Psoas muscle (tissue), 8 donors: ENCODE data around the gene TIAL1. TPM values are rescaled to one million over a fixed set of nuclear protein-coding genes. Genes with fewer than 3 reads are reported as not detected.

ENCODE experiments used
- ATAC-seq, 4 donors: fragments of 200-7000 bp; cut with Tn5 transposase; one replicate each; pipeline ENCODE4 v1.9.1; 2020; ENCODE audit warnings: moderate library complexity in 3 of 4, mild to moderate bottlenecking in 2 of 4
- DNase-seq, 2 donors: peaks; one replicate each; pipeline ENCODE4 v3.0.0-alpha.2; 2020
- H3K27ac ChIP-seq: fragments of 200-600 bp; one replicate; pipeline ENCODE4 v1.8.0; 2022
- H3K27me3 ChIP-seq, 3 donors: fragments of 200-600 bp in 1 of 3; one replicate each; pipeline versions ENCODE4 v1.6.1 to v1.8.0; 2013 to 2022; ENCODE audit warnings: low read length in 2 of 3, mild to moderate bottlenecking in 2 of 3, moderate library complexity in 1 of 3; ENCODE audit not compliant: insufficient read depth in 3 of 3
- H3K36me3 ChIP-seq, 2 donors: fragments of 200-600 bp in 1 of 2; one replicate each; pipeline versions ENCODE4 v1.6.1 to v1.8.0; 2013 to 2022; ENCODE audit warnings: low read depth in 1 of 2, mild to moderate bottlenecking in 1 of 2, moderate library complexity in 1 of 2; ENCODE audit not compliant: insufficient read depth in 1 of 2
- H3K4me1 ChIP-seq: fragments of 200-600 bp; one replicate; pipeline ENCODE4 v1.8.0; 2022
- H3K4me3 ChIP-seq: fragments of 200-600 bp; one replicate; pipeline ENCODE4 v1.8.0; 2022; ENCODE audit warnings: mild to moderate bottlenecking
- H3K9me3 ChIP-seq: fragments of 200-600 bp; one replicate; pipeline ENCODE4 v1.8.0; 2022
- WGBS, 3 donors: extraction: QIAGEN DNeasy Blood & Tissue Kit; methylation state at CpG; one replicate each; pipeline versions ENCODE4 v1.1.6 to v1.1.7; 2013; 5-methylcytosine and 5-hydroxymethylcytosine counted together
- intact Hi-C, 2 donors: fragments of 100-400 bp; cut with DNase I; formaldehyde crosslinking; loops; one replicate each; pipeline versions ENCODE4 v1.11.0 to v1.14.2; 2022
- polyA plus RNA-seq, 3 donors: library from polyadenylated mRNA; stranded (reverse); fragments of 200-250 nt; gene quantifications; one replicate each; pipeline ENCODE4 v1.2.3, GENCODE V29; 2013
- total RNA-seq, 4 donors: library from RNA; stranded (reverse); fragmentation: NEBNext Ultra II Directional in 2 of 4; extraction: Animal tissue kit (Norgen Biotek cat#: 25700) in 2 of 4; gene quantifications; one replicate each; pipeline versions ENCODE4 v1.2.1 to v1.2.4, GENCODE V29; 2021 to 2023
- TF ChIP-seq, protein P1 (sequence below): fragments of 200-600 bp; IDR thresholded peaks from one replicate; pipeline ENCODE4 v1.8.0; 2022; ENCODE audit warnings: antibody characterized with exemption
- donor health status: healthy with polysubstance abuse.
- donor health status: DM: no; HTN: no; CAD: no; lungs with moderate emphysema.
- donor health status: Bipolar disorder and iron deficiency.
- donor health status: healthy.
- donor health status: DM: yes; HTN: yes; CAD: no.
- donor health status: DM: no; HTN: no; CAD: no.
- donor health status: DM: no; HTN: no; CAD: no.
- donor health status: DM: yes; HTN: yes; CAD: no.

Gene TIAL1
- total and polyA plus RNA-seq, 7 donors, result 38.2 to 106 (median 79.3) TPM

DNA sequence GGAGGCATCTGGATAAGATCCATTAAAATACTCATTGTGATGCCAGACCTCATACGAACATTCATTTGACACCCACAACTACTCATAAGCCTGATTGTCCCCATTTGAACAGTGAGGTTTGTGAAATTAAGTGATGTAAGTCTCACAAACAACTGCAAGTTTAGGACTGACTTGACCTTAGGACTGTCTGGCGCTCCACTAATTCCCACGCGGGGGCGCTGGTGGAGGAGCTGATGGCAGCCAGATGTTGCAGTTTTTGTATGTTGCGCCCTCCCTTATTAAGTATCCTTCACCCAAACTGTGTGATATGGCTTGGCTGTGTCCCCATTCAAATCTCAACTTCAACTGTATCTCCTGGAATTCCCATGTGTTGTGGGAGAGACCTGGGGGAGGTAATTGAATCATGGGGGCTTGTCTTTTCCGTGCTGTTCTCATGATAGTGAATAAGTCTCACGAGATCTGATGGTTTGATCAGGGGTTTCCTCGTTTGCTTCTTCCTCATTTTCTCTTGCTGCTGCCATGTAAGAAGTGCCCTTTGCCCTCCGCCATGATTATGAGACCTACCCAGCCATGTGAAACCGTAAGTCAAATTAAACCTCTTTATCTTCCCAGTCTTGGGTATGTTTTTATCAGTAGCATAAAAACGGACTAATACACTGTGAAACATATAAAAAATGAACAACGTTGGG is 20.3 kb upstream of the TIAL1 start:
- TF ChIP-seq, protein P1, sequence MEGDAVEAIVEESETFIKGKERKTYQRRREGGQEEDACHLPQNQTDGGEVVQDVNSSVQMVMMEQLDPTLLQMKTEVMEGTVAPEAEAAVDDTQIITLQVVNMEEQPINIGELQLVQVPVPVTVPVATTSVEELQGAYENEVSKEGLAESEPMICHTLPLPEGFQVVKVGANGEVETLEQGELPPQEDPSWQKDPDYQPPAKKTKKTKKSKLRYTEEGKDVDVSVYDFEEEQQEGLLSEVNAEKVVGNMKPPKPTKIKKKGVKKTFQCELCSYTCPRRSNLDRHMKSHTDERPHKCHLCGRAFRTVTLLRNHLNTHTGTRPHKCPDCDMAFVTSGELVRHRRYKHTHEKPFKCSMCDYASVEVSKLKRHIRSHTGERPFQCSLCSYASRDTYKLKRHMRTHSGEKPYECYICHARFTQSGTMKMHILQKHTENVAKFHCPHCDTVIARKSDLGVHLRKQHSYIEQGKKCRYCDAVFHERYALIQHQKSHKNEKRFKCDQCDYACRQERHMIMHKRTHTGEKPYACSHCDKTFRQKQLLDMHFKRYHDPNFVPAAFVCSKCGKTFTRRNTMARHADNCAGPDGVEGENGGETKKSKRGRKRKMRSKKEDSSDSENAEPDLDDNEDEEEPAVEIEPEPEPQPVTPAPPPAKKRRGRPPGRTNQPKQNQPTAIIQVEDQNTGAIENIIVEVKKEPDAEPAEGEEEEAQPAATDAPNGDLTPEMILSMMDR, result no peak
- DNase-seq (peak; percentile 18 to 58), ATAC-seq (peak in 2 of 4 donors; percentile 20 to 26)
- no peak overlapping the region for H3K27ac ChIP-seq
- H3K9me3 ChIP-seq, result no peaks in the 10 kb centered on the region
- intact Hi-C loops, result no loop called here
- no peak overlapping the region for H3K4me3 ChIP-seq
- 78 to 82% (median 79%) methylated on average over 13 of the region's 13 CpGs for WGBS, 3 donors
- H3K27me3 ChIP-seq, result no peaks in the 10 kb centered on the region
- H3K4me1 ChIP-seq, result peaks cover 25% of the 10 kb centered on the region
- no peaks in the 10 kb centered on the region for H3K36me3 ChIP-seq

DNA sequence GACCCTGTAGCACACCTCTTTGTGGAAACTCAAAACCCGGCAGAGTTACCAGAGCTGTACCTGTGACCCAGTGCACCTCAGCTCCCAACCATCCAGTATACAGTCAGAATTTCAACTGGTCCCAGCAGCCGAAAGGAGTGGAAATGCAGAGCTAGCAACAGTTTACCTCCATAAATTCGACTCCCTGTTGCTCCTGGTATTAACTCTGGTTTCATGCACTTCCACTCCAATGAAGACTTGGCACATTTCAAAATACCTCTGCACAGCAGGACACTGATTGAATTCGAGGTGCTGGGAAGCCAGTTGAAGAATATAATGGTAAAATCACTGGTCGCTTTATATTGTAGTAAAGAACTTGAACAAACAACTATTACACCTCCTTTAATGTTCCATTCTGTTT is 17.9 kb upstream of the TIAL1 start:
- Histone ChIP-seq H3K27me3 (no peaks in the 10 kb centered on the region), H3K9me3 (no peaks in the 10 kb centered on the region), H3K4me3 (no peak overlapping the region), H3K27ac (no peak overlapping the region), H3K36me3 (no peaks in the 10 kb centered on the region), H3K4me1 (peaks cover 13% of the 10 kb centered on the region)
- WGBS, 3 donors, result 82 to 89% (median 83%) methylated on average over 5 of the region's 5 CpGs
- TF ChIP-seq, protein P1, result no peak
- intact Hi-C loops, result loop anchor here in 1 of 2 donors (5.0 kb wide), 1 partner anchor 248 kb away; no protein-coding TSS in a partner anchor
- ATAC-seq, result no peak
- no peak for DNase-seq

DNA sequence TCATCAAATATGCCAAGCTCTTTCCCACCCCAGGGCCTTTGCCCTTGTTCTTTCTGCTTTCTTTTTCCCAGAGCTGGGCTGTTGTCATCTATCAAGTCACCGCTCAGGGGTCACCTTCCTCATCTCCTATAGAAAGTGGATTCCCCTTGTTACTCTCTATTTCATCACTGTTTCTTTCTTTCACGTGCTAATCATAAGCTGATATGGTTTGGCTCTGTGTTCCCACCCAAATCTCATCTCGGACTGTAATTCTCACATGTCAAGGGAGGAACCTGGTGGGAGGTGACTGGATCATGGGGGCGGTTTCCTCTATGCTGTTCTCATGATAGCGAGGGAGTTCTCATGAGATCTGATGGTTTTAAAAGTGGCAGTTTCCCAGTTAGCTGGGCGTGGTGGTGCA is 17.0 kb upstream of the TIAL1 start:
- intact Hi-C loops, result loop anchor here in 1 of 2 donors (5.0 kb wide), 1 partner anchor 249 kb away; no protein-coding TSS in a partner anchor
- WGBS, 3 donors, result 93 to 95% (median 93%) methylated on average over 6 of the region's 6 CpGs

DNA sequence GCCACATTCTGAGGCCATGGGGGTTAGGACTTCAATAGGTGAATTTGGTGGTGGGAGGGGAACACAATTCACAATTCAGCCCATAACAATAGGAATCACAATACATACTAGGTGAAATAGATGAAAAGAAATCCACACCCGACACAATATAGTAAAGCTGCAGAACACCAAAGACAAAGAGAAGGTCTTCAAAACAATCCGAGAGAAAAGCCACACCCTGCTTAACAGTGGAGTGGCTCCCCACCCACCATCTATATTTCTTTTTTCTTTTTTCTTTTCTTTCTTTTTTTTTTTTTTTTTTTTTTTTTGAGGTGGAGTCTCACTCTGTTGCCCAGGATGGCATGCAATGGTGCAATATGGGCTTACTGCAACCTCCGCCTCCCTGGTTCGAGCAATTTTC is 14.7 kb upstream of the TIAL1 start:
- Histone ChIP-seq H3K27ac (no peak overlapping the region), H3K4me1 (peaks cover 7% of the 10 kb centered on the region), H3K9me3 (no peaks in the 10 kb centered on the region), H3K36me3 (no peaks in the 10 kb centered on the region), H3K27me3 (no peaks in the 10 kb centered on the region), H3K4me3 (no peak overlapping the region)
- TF ChIP-seq, protein P1, result no peak
- DNase-seq (no peak), ATAC-seq (no peak)
- intact Hi-C loops, result loop anchor here in 1 of 2 donors (5.0 kb wide), 1 partner anchor 251 kb away; no protein-coding TSS in a partner anchor
- whole genome bisulfite sequencing, 3 donors, result 71 to 89% (median 72%) methylated on average over 4 of the region's 4 CpGs

More for the DNA sequence above, 17.0 kb upstream of the TIAL1 start:
- Histone ChIP-seq H3K4me3 (no peak overlapping the region), H3K9me3 (no peaks in the 10 kb centered on the region), H3K27me3 (no peaks in the 10 kb centered on the region), H3K4me1 (peaks cover 5% of the 10 kb centered on the region), H3K36me3 (no peaks in the 10 kb centered on the region), H3K27ac (no peak overlapping the region)
- TF ChIP-seq, protein P1, result no peak
- DNase-seq (no peak), ATAC-seq (no peak)
